Caco-2 (cell line): ENCODE measurements around the gene RPL37A. TPM values are rescaled to one million over a fixed set of nuclear protein-coding genes. Genes with fewer than 3 reads are reported as not detected.

Experiments used
- BruUV-seq: library from RNA; stranded (reverse); fragments of 400-500 nt; replicated peaks from 2 replicates; lab custom pipeline; 2021; lab: Mats Ljungman, UMichigan
- CTCF ChIA-PET: fragments of 300-600 bp; sonication (Branson Sonifier 250); formaldehyde crosslinking; loops from one replicate; lab custom pipeline; 2022; ENCODE audit warnings: antibody characterized with exemption; lab: Charles Lee
- POLR2A ChIA-PET: fragments of 300-600 bp; sonication (Branson Sonifier 250); formaldehyde crosslinking; loops from one replicate; lab custom pipeline; 2022; ENCODE audit warnings: antibody characterized with exemption; lab: Charles Lee
- DNase-seq, 2 experiments: peaks; one replicate each; pipeline versions ENCODE4 v3.0.0 to v3.0.0-alpha.2; 2020 to 2022
- H3K27me3 ChIP-seq: replicated peaks from 2 replicates; pipeline ENCODE4 v1.6.0; 2011; ENCODE audit warnings: low read length; ENCODE audit not compliant: control insufficient read depth, insufficient read depth
- H3K36me3 ChIP-seq: 2 replicates; pipeline ENCODE4 v1.5.1; 2011; ENCODE audit warnings: low read length; ENCODE audit not compliant: control insufficient read depth, insufficient read depth
- H3K4me1 ChIP-seq: fragments of 250-450 bp; sonication (Bioruptor Pico); 2 replicates; pipeline ENCODE4 v1.5.1; 2020; ENCODE audit warnings: mild to moderate bottlenecking
- H3K4me3 ChIP-seq: 2 replicates; pipeline ENCODE4 v1.5.1; 2011; ENCODE audit warnings: low read depth, mild to moderate bottlenecking, control low read depth, low read length
- H3K9me3 ChIP-seq: fragments of 250-450 bp; sonication (Bioruptor Pico); 2 replicates; pipeline ENCODE4 v1.5.1; 2020; ENCODE audit warnings: mild to moderate bottlenecking, moderate library complexity
- H3K27ac Mint-ChIP-seq: one replicate; pipeline ENCODE4 v1.8.0; 2022; ENCODE audit warnings: mixed read lengths; ENCODE audit not compliant: unreplicated experiment
- H3K27me3 Mint-ChIP-seq: one replicate; pipeline ENCODE4 v1.8.0; 2022; ENCODE audit warnings: mixed read lengths; ENCODE audit not compliant: insufficient read depth, unreplicated experiment
- H3K36me3 Mint-ChIP-seq: one replicate; pipeline ENCODE4 v1.8.0; 2022; ENCODE audit warnings: mild to moderate bottlenecking, mixed read lengths; ENCODE audit not compliant: insufficient read depth, unreplicated experiment
- H3K4me1 Mint-ChIP-seq: one replicate; pipeline ENCODE4 v1.8.0; 2022; ENCODE audit warnings: low read depth, mixed read lengths; ENCODE audit not compliant: unreplicated experiment
- H3K4me3 Mint-ChIP-seq: one replicate; pipeline ENCODE4 v1.8.0; 2022; ENCODE audit warnings: mild to moderate bottlenecking, moderate library complexity, mixed read lengths; ENCODE audit not compliant: unreplicated experiment
- H3K9me3 Mint-ChIP-seq: one replicate; pipeline ENCODE4 v1.8.0; 2022; ENCODE audit warnings: mixed read lengths; ENCODE audit not compliant: unreplicated experiment
- CTCF ChIP-seq, 2 experiments: fragments of 200-600 bp in 1 of 2; IDR thresholded peaks; 1 replicate in 1 of 2; 2 replicates in 1 of 2; pipeline versions ENCODE4 v1.5.1 to v1.8.0; 2011 to 2022; ENCODE audit warnings: antibody characterized with exemption in 1 of 2, control low read depth in 1 of 2, inconsistent platforms in 1 of 2, low read depth in 1 of 2, low read length in 1 of 2, mild to moderate bottlenecking in 1 of 2, moderate library complexity in 1 of 2; ENCODE audit not compliant: insufficient read depth in 1 of 2, severe bottlenecking in 1 of 2, unreplicated experiment in 1 of 2
- intact Hi-C: fragments of 100-400 bp; cut with micrococcal nuclease; formaldehyde crosslinking; loops from one replicate; pipeline ENCODE4 v1.10.0; 2022; ENCODE audit not compliant: unreplicated experiment
- total RNA-seq: library from RNA; stranded (reverse); gene quantifications from 2 replicates; pipeline ENCODE4 v1.2.3, GENCODE V29; 2022

RPL37A gene
- total RNA-seq, 1 experiment from 2014 or later = 2,873 TPM

- Histone ChIP-seq H3K4me3 (no peak overlapping the region), H3K9me3 (no peaks in the 10 kb centered on the region), H3K36me3 (peaks cover 11% of the 10 kb centered on the region), H3K4me1 (peaks cover 7% of the 10 kb centered on the region; the same call in 1 of the 2 replicates), H3K27me3 (no peaks in the 10 kb centered on the region)
- Mint-ChIP-seq H3K4me3 (no peak overlapping the region), H3K4me1 (peaks cover 24% of the 10 kb centered on the region), H3K27me3 (no peaks in the 10 kb centered on the region), H3K36me3 (peaks cover 79% of the 10 kb centered on the region), H3K9me3 (no peaks in the 10 kb centered on the region), H3K27ac (peak overlapping the region; percentile 45)
- CTCF ChIA-PET = interaction anchor here (1.0 kb wide), 1 partner anchor 14 kb away, joined by 3 read pairs; no protein-coding TSS in a partner anchor
- no peak for DNase-seq
- intact Hi-C loops = no loop called here
- POLR2A ChIA-PET = interaction anchor here (0.7 kb wide), 1 partner anchor 836 kb away, joined by 4 read pairs; no protein-coding TSS in a partner anchor
- no TSS peak for BruUV-seq
- TF ChIP-seq CTCF (IDR thresholded peaks at IDR 0.05; ENCODE audit: insufficient read depth in 1 of 2, low read depth in 1 of 2, low read length in 1 of 2, severe bottlenecking in 1 of 2, unreplicated experiment in 1 of 2) = no peak
These were observed 6.8 kb downstream of the RPL37A start for GRCh38 chr2:216505133-216506106.

GRCh38 chr2:216507220-216508160 lies 8.8 kb downstream of the RPL37A start:
- no peaks in the 10 kb centered on the region for H3K27me3 ChIP-seq
- H3K4me3 Mint-ChIP-seq = no peak overlapping the region
- BruUV-seq = no TSS peak
- peak overlapping the region; percentile 32 for H3K27ac Mint-ChIP-seq
- H3K9me3 ChIP-seq = no peaks in the 10 kb centered on the region
- peaks cover 59% of the 10 kb centered on the region for H3K36me3 Mint-ChIP-seq
- no peak for TF ChIP-seq CTCF (IDR thresholded peaks at IDR 0.05; ENCODE audit: insufficient read depth in 1 of 2, low read depth in 1 of 2, low read length in 1 of 2, severe bottlenecking in 1 of 2, unreplicated experiment in 1 of 2)
- H3K4me1 ChIP-seq = no peaks in the 10 kb centered on the region; the same call in 1 of the 2 replicates
- H3K9me3 Mint-ChIP-seq = no peaks in the 10 kb centered on the region
- DNase-seq = no peak
- ChIA-PET CTCF (no interaction called here), POLR2A (interaction anchor here (1.4 kb wide), 1 partner anchor 9 kb away, joined by 4 read pairs; the partner anchor contains the start of gene RPL37A)
- H3K4me1 Mint-ChIP-seq = peaks cover 22% of the 10 kb centered on the region
- intact Hi-C loops = no loop called here
- H3K4me3 ChIP-seq = no peak overlapping the region
- H3K36me3 ChIP-seq = peaks cover 6% of the 10 kb centered on the region
- no peaks in the 10 kb centered on the region for H3K27me3 Mint-ChIP-seq

GRCh38 chr2:216508229-216508628 lies 9.6 kb downstream of the RPL37A start:
- TF ChIP-seq CTCF (IDR thresholded peaks at IDR 0.05; ENCODE audit: insufficient read depth in 1 of 2, low read depth in 1 of 2, low read length in 1 of 2, severe bottlenecking in 1 of 2, unreplicated experiment in 1 of 2) = no peak
- BruUV-seq = no TSS peak
- peaks cover 17% of the 10 kb centered on the region for H3K4me1 Mint-ChIP-seq
- no peak overlapping the region for H3K4me3 Mint-ChIP-seq
- H3K9me3 Mint-ChIP-seq = no peaks in the 10 kb centered on the region
- POLR2A ChIA-PET = interaction anchor here (1.4 kb wide), 1 partner anchor 10 kb away, joined by 4 read pairs; the partner anchor contains the start of gene RPL37A
- CTCF ChIA-PET = no interaction called here
- H3K9me3 ChIP-seq = no peaks in the 10 kb centered on the region
- DNase-seq = no peak
- no peak overlapping the region for H3K27ac Mint-ChIP-seq
- H3K36me3 ChIP-seq = peaks cover 3% of the 10 kb centered on the region
- H3K27me3 ChIP-seq = no peaks in the 10 kb centered on the region
- intact Hi-C loops = no loop called here
- no peaks in the 10 kb centered on the region for H3K27me3 Mint-ChIP-seq
- H3K4me3 ChIP-seq = no peak overlapping the region
- H3K4me1 ChIP-seq = no peaks in the 10 kb centered on the region
- H3K36me3 Mint-ChIP-seq = peaks cover 51% of the 10 kb centered on the region
